Measurements from ENCODE around the gene CADM1.

GRCh38 chr11:115290893-115291292, 213.3 kb downstream of the CADM1 start:
- no peak for TF ChIP-seq CTCF (conservative IDR thresholded peaks at IDR 0.05 in 1 of 2, IDR thresholded peaks at IDR 0.05 in 1 of 2; ENCODE audit: low read depth in 1 of 2, low read length in 2 of 2)
- TF ChIP-seq EZH2 (IDR thresholded peaks at IDR 0.05; ENCODE audit: low read length, missing control alignments), result no peak
